NT2/D1 (cell line): ENCODE results near the gene C3.
"Not testable (repeated sequence)": the region's sequence is repeated elsewhere in the genome, so short reads cannot be mapped to it uniquely, and the experiment has no call there.

Source experiments
- DNase-seq: peaks from one replicate; pipeline ENCODE4 v3.0.0-alpha.2; 2011; ENCODE audit warnings: low read depth, low spot score
- H3K27me3 ChIP-seq: 2 replicates; pipeline ENCODE4 v1.6.0; 2011; ENCODE audit warnings: mild to moderate bottlenecking; ENCODE audit not compliant: insufficient read length, insufficient read depth
- H3K36me3 ChIP-seq: 2 replicates; pipeline ENCODE4 v1.6.1; 2011; ENCODE audit warnings: mild to moderate bottlenecking, low read length, mixed read lengths; ENCODE audit not compliant: insufficient read depth, insufficient read length
- H3K4me1 ChIP-seq: 2 replicates; pipeline ENCODE4 v1.5.1; 2011; ENCODE audit not compliant: insufficient read depth, insufficient read length
- H3K4me3 ChIP-seq: 2 replicates; pipeline ENCODE4 v1.5.1; 2011; ENCODE audit warnings: low read depth; ENCODE audit not compliant: insufficient read length
- H3K9ac ChIP-seq: 2 replicates; pipeline ENCODE4 v1.6.0; 2011; ENCODE audit warnings: low read depth; ENCODE audit not compliant: insufficient read length
- H3K9me3 ChIP-seq: 2 replicates; pipeline ENCODE4 v1.5.1; 2011; ENCODE audit warnings: mild to moderate bottlenecking, low read length; ENCODE audit not compliant: insufficient read depth
- SUZ12 ChIP-seq: IDR thresholded peaks from 2 replicates; pipeline ENCODE4 v1.6.1; 2011; ENCODE audit not compliant: insufficient read length, insufficient read depth; ENCODE audit errors: extremely low read depth
- YY1 ChIP-seq: IDR thresholded peaks from 2 replicates; pipeline ENCODE4 v1.6.1; 2011; ENCODE audit not compliant: insufficient read length, insufficient read depth
- ZNF274 ChIP-seq: IDR thresholded peaks from 2 replicates; pipeline ENCODE4 v1.6.1; 2011; ENCODE audit warnings: mild to moderate bottlenecking, low read depth, low read length

Gene C3

GRCh38 chr19:6660930-6661329 is 59.5 kb downstream of the C3 start:
- no peaks in the 10 kb centered on the region for H3K27me3 ChIP-seq
- no peak overlapping the region for H3K4me3 ChIP-seq
- TF ChIP-seq SUZ12 = no peak
- TF ChIP-seq YY1 = no peak
- TF ChIP-seq ZNF274 = no peak
- H3K9ac ChIP-seq = no peak overlapping the region
- H3K36me3 ChIP-seq = no peaks in the 10 kb centered on the region
- no peak for DNase-seq
- peaks cover 9% of the 10 kb centered on the region for H3K4me1 ChIP-seq
- peaks cover 9% of the 10 kb centered on the region; the same call in 1 of the 2 replicates for H3K9me3 ChIP-seq

- H3K4me1 ChIP-seq = peaks cover 16% of the 10 kb centered on the region
Measured at GRCh38 chr19:6656390-6656789, 64.1 kb downstream of the C3 start.

GRCh38 chr19:6654347-6655310 is 65.8 kb downstream of the C3 start:
- no peak for DNase-seq

More at GRCh38 chr19:6656390-6656789, 64.1 kb downstream of the C3 start:
- H3K36me3 ChIP-seq, H3K9me3 ChIP-seq, H3K9ac ChIP-seq, H3K4me3 ChIP-seq, H3K27me3 ChIP-seq, DNase-seq: not testable (repeated sequence)

GRCh38 chr19:6652805-6653094 is 67.7 kb downstream of the C3 start:
- no peak overlapping the region for H3K9ac ChIP-seq
- no peak for DNase-seq
- no peaks in the 10 kb centered on the region for H3K27me3 ChIP-seq
- H3K36me3 ChIP-seq = no peaks in the 10 kb centered on the region
- H3K9me3 ChIP-seq = no peaks in the 10 kb centered on the region
- no peak overlapping the region for H3K4me3 ChIP-seq
- no peak for TF ChIP-seq YY1
- TF ChIP-seq ZNF274 = no peak
- TF ChIP-seq SUZ12 = no peak
- peaks cover 10% of the 10 kb centered on the region for H3K4me1 ChIP-seq

More at GRCh38 chr19:6654347-6655310, 65.8 kb downstream of the C3 start:
- Histone ChIP-seq H3K9ac (no peak overlapping the region), H3K36me3 (no peaks in the 10 kb centered on the region), H3K9me3 (no peaks in the 10 kb centered on the region), H3K4me3 (no peak overlapping the region), H3K27me3 (no peaks in the 10 kb centered on the region), H3K4me1 (peaks cover 13% of the 10 kb centered on the region)
- no peak for TF ChIP-seq YY1

GRCh38 chr19:6651965-6652804 is 68.3 kb downstream of the C3 start:
- Histone ChIP-seq H3K27me3 (no peaks in the 10 kb centered on the region), H3K9ac (no peak overlapping the region), H3K9me3 (peaks cover 2% of the 10 kb centered on the region; the same call in 1 of the 2 replicates), H3K4me1 (peaks cover 7% of the 10 kb centered on the region), H3K36me3 (no peaks in the 10 kb centered on the region), H3K4me3 (no peak overlapping the region)
- TF ChIP-seq YY1 = no peak
- TF ChIP-seq SUZ12 = no peak
- TF ChIP-seq ZNF274 = no peak
- no peak for DNase-seq

GRCh38 chr19:6649185-6649584 is 71.3 kb downstream of the C3 start:
- H3K27me3 ChIP-seq = no peaks in the 10 kb centered on the region
- DNase-seq = no peak
- no peak for TF ChIP-seq SUZ12
- no peak for TF ChIP-seq ZNF274
- no peak for TF ChIP-seq YY1

GRCh38 chr19:6648141-6648715 is 72.2 kb downstream of the C3 start:
- no peak overlapping the region for H3K4me3 ChIP-seq
- no peaks in the 10 kb centered on the region for H3K27me3 ChIP-seq
- H3K36me3 ChIP-seq = no peaks in the 10 kb centered on the region
- H3K4me1 ChIP-seq = no peaks in the 10 kb centered on the region
- H3K9ac ChIP-seq = no peak overlapping the region
- peaks cover 8% of the 10 kb centered on the region; the same call in 1 of the 2 replicates for H3K9me3 ChIP-seq
- TF ChIP-seq ZNF274 (no peak), SUZ12 (no peak), YY1 (no peak)
- DNase-seq = no peak

More at GRCh38 chr19:6649185-6649584, 71.3 kb downstream of the C3 start:
- H3K4me3 ChIP-seq = no peak overlapping the region
- H3K9me3 ChIP-seq = peaks cover 8% of the 10 kb centered on the region; the same call in 1 of the 2 replicates
- no peaks in the 10 kb centered on the region for H3K4me1 ChIP-seq
- H3K9ac ChIP-seq = no peak overlapping the region
- H3K36me3 ChIP-seq = no peaks in the 10 kb centered on the region
